ENCODE data around the gene SLX9. TPM values are rescaled to one million over a fixed set of nuclear protein-coding genes. Genes with fewer than 3 reads are reported as not detected.

Gene SLX9
- total and polyA plus RNA-seq, 2 experiments from 2014 or later, result 24.7 to 31.2 TPM

GRCh38 chr21:44959376-44960091, 19.7 kb downstream of the SLX9 start:
- H3K27me3 ChIP-seq, result no peaks in the 10 kb centered on the region
- DNase-seq (ENCODE audit: low read depth in 1 of 2, low spot score in 1 of 2), result no peak
- H3K36me3 ChIP-seq, result peaks cover 11% of the 10 kb centered on the region

GRCh38 chr21:44960141-44961092, 20.6 kb downstream of the SLX9 start:
- no peak for DNase-seq (ENCODE audit: low read depth in 1 of 2, low spot score in 1 of 2)
- H3K27ac ChIP-seq, result no peak overlapping the region
- H3K4me3 ChIP-seq, result no peak overlapping the region
- no peaks in the 10 kb centered on the region for H3K27me3 ChIP-seq
- no peak for TF ChIP-seq CTCF (IDR thresholded peaks at IDR 0.05; ENCODE audit: low read depth, low read length)
- peaks cover 12% of the 10 kb centered on the region for H3K4me1 ChIP-seq (ENCODE audit: low read depth)
- H3K9me3 ChIP-seq (ENCODE audit: low read depth), result no peaks in the 10 kb centered on the region
- peaks cover 11% of the 10 kb centered on the region for H3K36me3 ChIP-seq

More at GRCh38 chr21:44959376-44960091, 19.7 kb downstream of the SLX9 start:
- no peak for TF ChIP-seq CTCF (IDR thresholded peaks at IDR 0.05; ENCODE audit: low read depth, low read length)
- H3K4me1 ChIP-seq (ENCODE audit: low read depth), result peaks cover 12% of the 10 kb centered on the region
- no peaks in the 10 kb centered on the region for H3K9me3 ChIP-seq (ENCODE audit: low read depth)
- H3K4me3 ChIP-seq, result no peak overlapping the region
- peak overlapping the region; percentile 26 for H3K27ac ChIP-seq

- DNase-seq (ENCODE audit: low read depth in 1 of 2, low spot score in 1 of 2), result peak; percentile 74 to 98
These were observed 22.7 kb downstream of the SLX9 start for GRCh38 chr21:44962403-44962966.

GRCh38 chr21:44964381-44964780, 24.6 kb downstream of the SLX9 start:
- H3K27me3 ChIP-seq, result no peaks in the 10 kb centered on the region
- no peak for DNase-seq (ENCODE audit: low read depth in 1 of 2, low spot score in 1 of 2)
- no peak overlapping the region for H3K4me3 ChIP-seq
- H3K9me3 ChIP-seq (ENCODE audit: low read depth), result no peaks in the 10 kb centered on the region
- H3K36me3 ChIP-seq, result peaks cover 11% of the 10 kb centered on the region
- H3K4me1 ChIP-seq (ENCODE audit: low read depth), result peaks cover 14% of the 10 kb centered on the region
- no peak for TF ChIP-seq CTCF (IDR thresholded peaks at IDR 0.05; ENCODE audit: low read depth, low read length)
- no peak overlapping the region for H3K27ac ChIP-seq

More at GRCh38 chr21:44962403-44962966, 22.7 kb downstream of the SLX9 start:
- Histone ChIP-seq H3K9me3 (ENCODE audit: low read depth) (no peaks in the 10 kb centered on the region), H3K27ac (peak overlapping the region; percentile 92), H3K4me1 (ENCODE audit: low read depth) (peaks cover 12% of the 10 kb centered on the region), H3K4me3 (no peak overlapping the region), H3K36me3 (peaks cover 11% of the 10 kb centered on the region), H3K27me3 (no peaks in the 10 kb centered on the region)
- no peak for TF ChIP-seq CTCF (IDR thresholded peaks at IDR 0.05; ENCODE audit: low read depth, low read length)

- DNase-seq (ENCODE audit: low read depth in 1 of 2, low spot score in 1 of 2), result peak in 1 of 2 donors; percentile 62
- no peaks in the 10 kb centered on the region for H3K27me3 ChIP-seq
- H3K36me3 ChIP-seq, result peaks cover 8% of the 10 kb centered on the region
- peak overlapping the region; percentile 45 for H3K27ac ChIP-seq
- no peak for TF ChIP-seq CTCF (IDR thresholded peaks at IDR 0.05; ENCODE audit: low read depth, low read length)
- no peak overlapping the region for H3K4me3 ChIP-seq
- no peaks in the 10 kb centered on the region for H3K9me3 ChIP-seq (ENCODE audit: low read depth)
- peaks cover 22% of the 10 kb centered on the region for H3K4me1 ChIP-seq (ENCODE audit: low read depth)
These were observed 25.6 kb downstream of the SLX9 start for GRCh38 chr21:44965251-44966022.

All from cardiac muscle cell (in vitro differentiated cells and primary cell).